ENCODE measurements around the gene CACNB3. TPM values are rescaled to one million over a fixed set of nuclear protein-coding genes. Genes with fewer than 3 reads are reported as not detected.

Gene CACNB3
- total and polyA plus RNA-seq, 5 donors, result 3.5 to 7.6 (median 6.7) TPM

DNA sequence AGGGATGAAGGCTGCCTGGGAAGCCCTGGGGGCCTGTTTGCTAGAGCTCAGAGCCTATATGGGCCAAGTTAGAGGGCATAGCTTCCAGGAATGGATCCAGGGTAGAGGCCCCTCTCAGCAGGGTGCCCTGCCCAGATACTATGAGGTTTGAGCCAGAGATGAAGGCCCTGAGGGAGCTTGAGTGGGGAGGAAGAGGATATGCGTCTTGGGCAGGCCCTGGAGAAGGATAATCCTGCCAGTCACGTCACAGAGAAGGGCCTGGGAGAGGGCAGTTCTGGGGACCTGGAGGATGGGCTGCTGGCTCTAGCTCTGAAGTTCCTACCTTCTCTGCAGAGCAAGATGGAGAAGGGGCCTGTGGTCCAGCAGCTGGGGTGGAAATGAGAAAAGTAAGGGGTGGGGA lies 5.9 kb upstream of the CACNB3 start:
- no peak for DNase-seq
- no peaks in the 10 kb centered on the region for H3K9me3 ChIP-seq (ENCODE audit: control insufficient read depth, low read length)
- ATAC-seq, result no peak
- peaks cover 2% of the 10 kb centered on the region for H3K4me1 ChIP-seq (ENCODE audit: control insufficient read depth, insufficient read depth, low read length)
- 41% methylated on average over 2 of the region's 2 CpGs for WGBS
- H3K4me3 ChIP-seq (ENCODE audit: low read length), result no peak overlapping the region
- intact Hi-C loops (cut with DNase I), result no loop called here
- no peaks in the 10 kb centered on the region for H3K27me3 ChIP-seq (ENCODE audit: control insufficient read depth, insufficient read depth)
- H3K27ac ChIP-seq (ENCODE audit: low read length), result no peak overlapping the region

DNA sequence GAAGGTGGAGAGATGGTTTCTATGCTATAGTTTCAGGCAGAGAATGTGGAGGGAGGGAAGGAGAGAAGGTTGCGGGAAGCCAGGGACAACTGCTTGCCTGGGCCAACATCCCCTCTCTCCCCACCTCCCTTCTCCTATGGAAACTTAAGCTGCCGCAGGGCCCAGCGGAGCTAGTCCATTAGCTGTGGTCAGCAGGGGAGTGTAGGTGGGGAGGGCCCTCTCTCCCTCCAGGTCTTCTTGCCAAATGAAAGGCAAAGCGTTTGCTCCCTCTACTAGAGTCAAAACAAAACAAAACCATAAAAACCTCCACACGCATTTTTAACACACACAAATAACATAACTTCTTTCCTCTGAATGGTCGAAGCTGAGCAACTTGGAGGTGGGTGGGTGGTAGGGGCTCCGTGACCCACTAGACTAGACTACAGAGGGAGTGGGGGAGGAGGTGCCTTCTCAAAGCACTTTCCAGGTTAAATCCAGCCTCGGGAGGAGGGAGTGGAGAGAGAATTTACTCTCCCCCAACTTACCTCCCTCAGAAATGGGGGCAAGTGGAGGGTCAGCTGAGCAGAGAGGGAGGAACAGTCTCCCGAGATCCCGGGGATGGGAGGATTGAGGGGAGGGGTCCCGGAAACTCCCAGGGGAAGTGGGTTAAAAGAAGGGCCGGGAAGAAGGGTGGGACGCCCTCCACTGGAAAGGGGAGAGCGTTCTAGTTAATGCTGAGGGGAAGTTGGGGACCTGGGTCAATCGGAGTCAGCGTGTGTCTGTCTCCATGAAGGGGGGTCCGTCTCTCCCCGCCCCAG lies 4.6 kb upstream of the CACNB3 start:
- Histone ChIP-seq H3K9me3 (ENCODE audit: control insufficient read depth, low read length) (no peaks in the 10 kb centered on the region), H3K27ac (ENCODE audit: low read length) (no peak overlapping the region), H3K4me3 (ENCODE audit: low read length) (peak overlapping the region; percentile 58), H3K4me1 (ENCODE audit: control insufficient read depth, insufficient read depth, low read length) (peaks cover 6% of the 10 kb centered on the region), H3K27me3 (ENCODE audit: control insufficient read depth, insufficient read depth) (no peaks in the 10 kb centered on the region)
- 29% methylated on average over 18 of the region's 18 CpGs for WGBS
- ATAC-seq (no peak), DNase-seq (no peak)
- intact Hi-C loops (cut with DNase I), result no loop called here

- ATAC-seq (peak; percentile 87), DNase-seq (peak; percentile 84 to 96 (median 95))
- peak overlapping the region; percentile 80 for H3K27ac ChIP-seq (ENCODE audit: low read length)
- intact Hi-C loops (cut with DNase I), result no loop called here
- H3K9me3 ChIP-seq (ENCODE audit: control insufficient read depth, low read length), result no peaks in the 10 kb centered on the region
- no peaks in the 10 kb centered on the region for H3K27me3 ChIP-seq (ENCODE audit: control insufficient read depth, insufficient read depth)
- H3K4me3 ChIP-seq (ENCODE audit: low read length), result peak overlapping the region; percentile 58
- 1% methylated on average over 70 of the region's 70 CpGs for WGBS
- H3K4me1 ChIP-seq (ENCODE audit: control insufficient read depth, insufficient read depth, low read length), result peaks cover 6% of the 10 kb centered on the region
Measured at GRCh38 chr12:48814262-48815125, 3.8 kb upstream of the CACNB3 start.

- under 1% methylated on average over 54 of the region's 54 CpGs for WGBS
Measured at GRCh38 chr12:48815126-48816110, 2.9 kb upstream of the CACNB3 start.

GRCh38 chr12:48816143-48816854 lies 2.0 kb upstream of the CACNB3 start:
- H3K4me3 ChIP-seq (ENCODE audit: low read length), result peak overlapping the region; percentile 58
- peaks cover 4% of the 10 kb centered on the region for H3K4me1 ChIP-seq (ENCODE audit: control insufficient read depth, insufficient read depth, low read length)
- H3K27ac ChIP-seq (ENCODE audit: low read length), result no peak overlapping the region
- 90% methylated on average over 3 of the region's 3 CpGs for WGBS
- intact Hi-C loops (cut with DNase I), result no loop called here
- no peaks in the 10 kb centered on the region for H3K27me3 ChIP-seq (ENCODE audit: control insufficient read depth, insufficient read depth)
- DNase-seq (peak in 1 of 3 donors; percentile 47), ATAC-seq (no peak)
- H3K9me3 ChIP-seq (ENCODE audit: control insufficient read depth, low read length), result no peaks in the 10 kb centered on the region

More at GRCh38 chr12:48815126-48816110, 2.9 kb upstream of the CACNB3 start:
- DNase-seq, result peak; percentile 82 to 92 (median 90)
- peak; percentile 81 to 87 for ATAC-seq
- Histone ChIP-seq H3K4me3 (ENCODE audit: low read length) (peak overlapping the region; percentile 58), H3K4me1 (ENCODE audit: control insufficient read depth, insufficient read depth, low read length) (peaks cover 6% of the 10 kb centered on the region), H3K27ac (ENCODE audit: low read length) (peak overlapping the region; percentile 80), H3K27me3 (ENCODE audit: control insufficient read depth, insufficient read depth) (no peaks in the 10 kb centered on the region), H3K9me3 (ENCODE audit: control insufficient read depth, low read length) (no peaks in the 10 kb centered on the region)
- intact Hi-C loops (cut with DNase I), result no loop called here

DNA sequence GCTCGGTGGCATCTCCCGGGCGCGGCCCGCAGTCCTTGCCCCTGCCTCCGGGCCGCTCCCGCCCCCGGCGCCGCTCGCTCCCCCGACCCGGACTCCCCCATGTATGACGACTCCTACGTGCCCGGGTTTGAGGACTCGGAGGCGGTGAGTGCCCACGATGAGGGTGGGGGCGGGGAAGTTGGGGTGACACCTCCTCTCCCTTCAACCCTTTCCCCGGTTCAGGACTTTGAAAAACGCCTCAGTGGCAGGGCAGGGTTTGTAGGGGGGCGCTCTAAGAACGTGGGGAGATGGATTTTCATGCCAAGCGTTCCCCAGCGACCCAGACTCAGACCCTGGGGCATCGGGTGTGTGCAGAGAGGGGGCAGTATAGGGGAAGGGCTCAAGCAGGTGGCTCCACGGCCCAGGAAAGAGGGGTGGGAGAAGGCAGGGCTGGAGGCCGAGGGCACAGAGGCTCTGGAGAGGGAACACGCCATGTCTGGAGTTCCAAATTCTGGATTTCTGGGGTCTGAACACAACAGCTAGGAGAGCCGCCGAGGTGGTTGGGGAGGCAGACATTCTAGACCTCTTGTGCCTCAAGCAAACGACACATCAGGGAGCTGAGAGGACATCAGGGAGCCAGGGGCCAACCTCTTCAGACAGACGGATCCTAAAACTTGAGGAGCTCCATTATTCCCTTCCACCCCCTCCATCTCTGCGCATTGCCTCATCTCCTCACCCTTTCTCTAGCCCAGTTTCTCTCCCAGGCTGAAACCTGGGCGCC lies 715 bp downstream of the CACNB3 start:
- H3K9me3 ChIP-seq (ENCODE audit: control insufficient read depth, low read length), result no peaks in the 10 kb centered on the region
- H3K4me1 ChIP-seq (ENCODE audit: control insufficient read depth, insufficient read depth, low read length), result peaks cover 4% of the 10 kb centered on the region
- ATAC-seq (no peak), DNase-seq (peak in 2 of 3 donors; percentile 64 to 65)
- WGBS, result 20% methylated on average over 37 of the region's 37 CpGs
- intact Hi-C loops (cut with DNase I), result no loop called here
- no peaks in the 10 kb centered on the region for H3K27me3 ChIP-seq (ENCODE audit: control insufficient read depth, insufficient read depth)
- peak overlapping the region; percentile 78 for H3K4me3 ChIP-seq (ENCODE audit: low read length)
- H3K27ac ChIP-seq (ENCODE audit: low read length), result no peak overlapping the region

DNA sequence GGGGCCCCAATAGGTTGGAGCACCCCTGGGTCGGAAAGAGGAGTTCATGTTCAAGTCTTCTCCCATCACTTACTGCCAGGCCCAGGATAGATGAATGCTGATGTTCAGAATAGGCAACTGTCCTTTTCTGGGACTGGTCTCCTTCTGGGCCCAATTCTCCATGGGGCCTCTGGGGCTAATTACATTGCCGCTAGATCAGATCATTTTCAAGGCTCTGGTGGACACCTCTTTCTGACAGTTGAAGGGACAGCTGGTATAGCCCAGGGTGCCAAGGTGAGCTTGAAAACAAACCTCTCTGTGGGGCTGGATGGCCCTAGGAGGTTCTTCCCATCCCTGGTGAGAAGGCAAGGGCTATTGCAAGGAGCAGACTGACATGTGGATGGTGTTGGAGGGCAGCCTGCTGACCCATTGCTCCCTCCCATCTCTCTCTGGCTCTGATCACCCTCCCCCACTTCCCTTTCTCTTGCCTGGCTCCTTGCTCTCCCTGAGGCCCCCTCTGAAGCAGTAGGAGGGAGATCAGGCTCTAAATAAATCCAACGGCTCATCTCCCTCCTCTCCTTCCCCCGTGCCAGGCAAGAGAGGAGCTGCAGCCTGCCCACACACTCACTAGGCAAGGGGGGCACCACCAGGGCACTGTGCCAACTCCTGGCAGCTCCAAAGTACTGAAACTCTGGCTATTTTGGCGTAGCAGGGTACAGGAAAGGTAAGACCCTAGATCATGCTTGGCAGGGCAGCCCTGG lies 1.9 kb downstream of the CACNB3 start:
- Histone ChIP-seq H3K9me3 (ENCODE audit: control insufficient read depth, low read length) (no peaks in the 10 kb centered on the region), H3K4me3 (ENCODE audit: low read length) (no peak overlapping the region), H3K27me3 (ENCODE audit: control insufficient read depth, insufficient read depth) (no peaks in the 10 kb centered on the region), H3K4me1 (ENCODE audit: control insufficient read depth, insufficient read depth, low read length) (peaks cover 4% of the 10 kb centered on the region), H3K27ac (ENCODE audit: low read length) (no peak overlapping the region)
- WGBS, result 73% methylated on average over 5 of the region's 5 CpGs
- intact Hi-C loops (cut with DNase I), result no loop called here
- ATAC-seq (no peak), DNase-seq (peak in 1 of 3 donors; percentile 60)

- H3K4me3 ChIP-seq (ENCODE audit: low read length), result no peak overlapping the region
- no peak for ATAC-seq
- H3K27ac ChIP-seq (ENCODE audit: low read length), result no peak overlapping the region
- 89% methylated on average over 5 of the region's 5 CpGs for WGBS
- no peaks in the 10 kb centered on the region for H3K9me3 ChIP-seq (ENCODE audit: control insufficient read depth, low read length)
- DNase-seq, result no peak
- peaks cover 4% of the 10 kb centered on the region for H3K4me1 ChIP-seq (ENCODE audit: control insufficient read depth, insufficient read depth, low read length)
- intact Hi-C loops (cut with DNase I), result no loop called here
- H3K27me3 ChIP-seq (ENCODE audit: control insufficient read depth, insufficient read depth), result no peaks in the 10 kb centered on the region
Measured at GRCh38 chr12:48822139-48822538, 3.8 kb downstream of the CACNB3 start.

- H3K4me3 ChIP-seq (ENCODE audit: low read length), result no peak overlapping the region
- ATAC-seq, result no peak
- DNase-seq, result no peak
- no peaks in the 10 kb centered on the region for H3K9me3 ChIP-seq (ENCODE audit: control insufficient read depth, low read length)
- H3K27ac ChIP-seq (ENCODE audit: low read length), result no peak overlapping the region
- peaks cover 2% of the 10 kb centered on the region for H3K4me1 ChIP-seq (ENCODE audit: control insufficient read depth, insufficient read depth, low read length)
- intact Hi-C loops (cut with DNase I), result no loop called here
- WGBS, result 81% methylated on average over 2 of the region's 2 CpGs
- H3K27me3 ChIP-seq (ENCODE audit: control insufficient read depth, insufficient read depth), result no peaks in the 10 kb centered on the region
Measured at GRCh38 chr12:48822711-48823110, 4.4 kb downstream of the CACNB3 start.
